ENCODE measurements around the gene KCTD10.

DNA sequence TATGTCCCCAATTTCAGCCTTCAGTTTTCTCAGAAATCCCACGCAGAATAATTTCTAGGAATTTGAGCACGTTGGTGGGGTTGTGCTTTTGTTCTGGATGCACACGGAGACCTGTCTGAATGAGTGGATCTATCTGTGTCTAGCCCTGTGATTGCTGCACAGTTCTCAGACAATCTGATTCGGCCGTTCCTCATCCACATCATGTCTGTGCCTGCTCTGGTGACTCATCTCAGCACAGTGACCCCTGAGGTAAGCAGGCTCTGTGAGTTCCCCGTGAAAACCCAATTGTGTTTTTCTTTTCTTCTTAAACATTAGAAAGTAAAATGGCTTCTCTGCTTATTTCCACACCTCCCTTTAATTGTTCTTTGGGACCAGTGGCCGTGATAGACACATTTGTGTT is 20.6 kb upstream of the KCTD10 start:
- TF ChIP-seq, protein P1, sequence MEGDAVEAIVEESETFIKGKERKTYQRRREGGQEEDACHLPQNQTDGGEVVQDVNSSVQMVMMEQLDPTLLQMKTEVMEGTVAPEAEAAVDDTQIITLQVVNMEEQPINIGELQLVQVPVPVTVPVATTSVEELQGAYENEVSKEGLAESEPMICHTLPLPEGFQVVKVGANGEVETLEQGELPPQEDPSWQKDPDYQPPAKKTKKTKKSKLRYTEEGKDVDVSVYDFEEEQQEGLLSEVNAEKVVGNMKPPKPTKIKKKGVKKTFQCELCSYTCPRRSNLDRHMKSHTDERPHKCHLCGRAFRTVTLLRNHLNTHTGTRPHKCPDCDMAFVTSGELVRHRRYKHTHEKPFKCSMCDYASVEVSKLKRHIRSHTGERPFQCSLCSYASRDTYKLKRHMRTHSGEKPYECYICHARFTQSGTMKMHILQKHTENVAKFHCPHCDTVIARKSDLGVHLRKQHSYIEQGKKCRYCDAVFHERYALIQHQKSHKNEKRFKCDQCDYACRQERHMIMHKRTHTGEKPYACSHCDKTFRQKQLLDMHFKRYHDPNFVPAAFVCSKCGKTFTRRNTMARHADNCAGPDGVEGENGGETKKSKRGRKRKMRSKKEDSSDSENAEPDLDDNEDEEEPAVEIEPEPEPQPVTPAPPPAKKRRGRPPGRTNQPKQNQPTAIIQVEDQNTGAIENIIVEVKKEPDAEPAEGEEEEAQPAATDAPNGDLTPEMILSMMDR (IDR thresholded peaks at IDR 0.05), result no peak
- TF ChIP-seq, protein P2, sequence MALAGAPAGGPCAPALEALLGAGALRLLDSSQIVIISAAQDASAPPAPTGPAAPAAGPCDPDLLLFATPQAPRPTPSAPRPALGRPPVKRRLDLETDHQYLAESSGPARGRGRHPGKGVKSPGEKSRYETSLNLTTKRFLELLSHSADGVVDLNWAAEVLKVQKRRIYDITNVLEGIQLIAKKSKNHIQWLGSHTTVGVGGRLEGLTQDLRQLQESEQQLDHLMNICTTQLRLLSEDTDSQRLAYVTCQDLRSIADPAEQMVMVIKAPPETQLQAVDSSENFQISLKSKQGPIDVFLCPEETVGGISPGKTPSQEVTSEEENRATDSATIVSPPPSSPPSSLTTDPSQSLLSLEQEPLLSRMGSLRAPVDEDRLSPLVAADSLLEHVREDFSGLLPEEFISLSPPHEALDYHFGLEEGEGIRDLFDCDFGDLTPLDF (CRISPR knock-in tag; IDR thresholded peaks at IDR 0.05), result no peak
